ENCODE data around the gene FOXD4L3. TPM values are rescaled to one million over a fixed set of nuclear protein-coding genes. Genes with fewer than 3 reads are reported as not detected.

FOXD4L3 gene
- under 0.01 TPM in 1 of 2 replicates, not detected in the other for total RNA-seq

DNA sequence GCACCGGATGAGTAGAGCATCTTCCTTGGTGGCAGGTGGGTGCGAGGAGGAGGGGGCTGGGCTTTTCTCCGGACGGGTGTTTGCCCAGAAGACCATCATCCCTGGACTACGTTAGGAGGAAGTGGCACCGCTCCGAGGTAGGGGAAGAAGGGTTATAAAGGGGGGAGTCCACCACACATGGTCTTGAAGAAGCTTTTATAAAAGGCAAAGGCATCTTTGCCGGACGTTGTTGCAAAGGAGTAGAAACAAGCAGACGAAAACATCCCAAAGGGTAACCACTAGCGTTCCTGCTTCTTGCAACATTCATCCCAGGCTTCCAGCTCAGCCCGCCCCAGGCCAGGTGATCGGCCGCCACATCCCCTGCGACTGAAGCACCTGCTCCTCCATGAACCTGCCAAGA, at the start of gene FOXD4L3:
Gene FOXD4L3 (plus strand): TSS at position 301 of the 400 bp plus-strand sequence. CDS start 85 bp downstream, at position 386.

Other genes with a start within 250 kb of the FOXD4L3 start
- gene ZNG1C, start 60.9 kb upstream of the FOXD4L3 start, total RNA-seq = 12.9 and 16.0 TPM in 2 replicates
- 0.78 and 4.0 TPM in 2 replicates for gene PGM5, start 53.7 kb downstream of the FOXD4L3 start, total RNA-seq
- gene TMEM252, start 238.0 kb downstream of the FOXD4L3 start, total RNA-seq = not detected in 2 replicates